Measurements from ENCODE around the gene AK8.

Gene AK8

GRCh38 chr9:132802121-132802795, 75.8 kb downstream of the AK8 start:
- DNase-seq (ENCODE audit: insufficient read length, low spot score) = no peak
- no peak for FAIRE-seq

DNA sequence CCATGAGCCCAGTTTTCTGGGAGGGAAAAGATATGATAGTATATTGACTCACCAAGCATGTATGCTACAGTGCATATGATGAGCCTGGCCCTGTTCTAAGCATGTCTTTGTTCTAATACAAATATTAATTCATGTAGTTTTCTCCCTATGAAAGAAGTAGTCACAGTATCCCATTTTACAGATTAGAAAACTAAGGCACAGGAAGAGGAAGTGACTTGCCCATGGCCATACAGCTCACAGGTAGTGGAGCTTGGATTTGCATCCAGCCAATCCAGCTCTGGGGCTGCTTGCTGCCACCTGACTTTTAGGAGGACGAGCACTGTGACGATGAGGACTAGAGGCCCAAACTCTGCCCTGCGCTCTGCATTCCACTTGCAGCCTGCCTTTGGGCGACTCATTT, 76.4 kb downstream of the AK8 start:
- FAIRE-seq = no peak
- DNase-seq (ENCODE audit: insufficient read length, low spot score) = no peak

GRCh38 chr9:132800038-132800648, 77.9 kb downstream of the AK8 start:
- FAIRE-seq = peak; percentile 90
- DNase-seq (ENCODE audit: insufficient read length, low spot score) = peak; percentile 67

DNA sequence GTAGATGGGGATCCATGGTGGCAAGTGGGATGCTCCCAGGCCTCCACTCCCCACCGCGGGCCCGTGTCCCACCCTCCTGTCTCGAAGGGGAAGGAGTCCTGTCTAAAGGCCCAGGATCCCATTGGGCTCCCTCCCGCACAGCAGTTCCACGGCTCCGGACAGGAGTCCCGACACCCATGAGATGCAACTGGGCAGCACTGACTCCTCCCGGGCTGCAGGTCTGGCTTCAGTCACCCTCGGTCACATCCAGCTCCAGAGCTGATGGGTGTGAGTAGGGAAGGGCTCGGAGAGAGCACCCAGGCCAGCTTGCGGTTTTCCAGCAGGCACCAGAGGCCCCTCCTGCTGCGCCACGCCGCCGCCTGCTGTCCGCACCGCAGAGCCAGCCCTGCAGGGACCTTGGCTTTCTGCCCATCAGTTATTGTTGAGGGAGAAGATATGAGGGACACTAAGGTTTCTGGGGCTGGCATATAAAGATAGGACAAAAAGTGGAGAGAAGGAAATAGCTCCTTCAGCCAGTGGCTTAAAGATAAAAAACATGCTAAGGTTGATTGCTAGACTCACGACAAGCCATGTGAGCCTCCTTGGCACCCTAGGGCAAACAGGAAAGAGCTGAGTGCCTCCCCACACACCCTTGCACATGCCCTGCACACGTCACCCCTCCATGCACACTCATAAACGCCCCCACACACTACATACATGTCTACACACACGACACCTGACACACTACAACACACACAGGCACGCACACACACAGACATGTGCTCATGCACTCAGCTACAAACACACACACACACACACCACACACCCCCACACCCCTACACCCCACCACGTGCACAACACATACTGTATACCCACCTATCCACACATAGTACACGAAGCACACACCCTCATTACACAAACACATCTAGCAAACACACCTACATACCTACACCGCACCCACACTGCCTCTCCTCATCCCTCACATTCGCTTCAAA, 79.0 kb downstream of the AK8 start:
- DNase-seq (ENCODE audit: insufficient read length, low spot score) = no peak

GRCh38 chr9:132797861-132798659, 80.0 kb downstream of the AK8 start:
- FAIRE-seq (no peak), DNase-seq (ENCODE audit: insufficient read length, low spot score) (no peak)

More for the DNA sequence above, 79.0 kb downstream of the AK8 start:
- no peak for FAIRE-seq

DNA sequence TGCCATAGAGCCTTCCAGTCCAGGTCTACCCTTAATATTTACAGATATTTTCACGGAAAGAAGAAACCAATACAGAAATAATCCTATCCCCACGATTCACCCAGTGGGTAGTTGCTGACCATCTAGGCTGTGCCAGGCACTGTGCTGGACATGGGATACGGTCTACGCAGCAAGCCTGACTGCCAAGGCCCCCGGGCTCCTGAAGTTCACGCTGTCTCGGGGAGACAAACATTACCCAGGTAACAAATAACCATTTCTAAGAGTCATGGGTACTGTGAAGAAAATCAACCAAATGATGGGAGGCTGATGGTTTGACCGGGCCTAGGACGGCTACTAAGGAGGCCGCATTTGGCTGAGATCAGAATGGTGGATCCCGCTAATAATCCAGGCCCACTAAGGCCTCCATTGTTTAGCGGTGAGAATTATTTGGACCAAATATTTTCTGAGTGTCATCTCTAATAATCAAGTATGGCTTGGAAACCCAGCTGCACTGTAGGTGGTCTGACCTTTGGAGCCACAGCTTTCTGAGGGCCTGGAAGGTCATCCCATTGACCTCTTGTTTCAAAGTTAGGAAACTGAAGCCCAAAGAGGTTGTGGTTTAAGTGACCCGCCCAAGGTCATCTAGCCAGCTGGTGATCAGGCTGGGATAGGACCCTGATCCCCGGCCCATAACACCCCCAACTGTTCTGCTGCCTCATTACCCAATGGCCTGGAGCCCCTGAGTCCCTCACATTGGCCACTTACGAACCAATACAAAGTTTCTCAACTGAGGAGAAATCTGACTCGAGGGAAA, 82.4 kb downstream of the AK8 start:
- FAIRE-seq (no peak), DNase-seq (ENCODE audit: insufficient read length, low spot score) (no peak)

DNA sequence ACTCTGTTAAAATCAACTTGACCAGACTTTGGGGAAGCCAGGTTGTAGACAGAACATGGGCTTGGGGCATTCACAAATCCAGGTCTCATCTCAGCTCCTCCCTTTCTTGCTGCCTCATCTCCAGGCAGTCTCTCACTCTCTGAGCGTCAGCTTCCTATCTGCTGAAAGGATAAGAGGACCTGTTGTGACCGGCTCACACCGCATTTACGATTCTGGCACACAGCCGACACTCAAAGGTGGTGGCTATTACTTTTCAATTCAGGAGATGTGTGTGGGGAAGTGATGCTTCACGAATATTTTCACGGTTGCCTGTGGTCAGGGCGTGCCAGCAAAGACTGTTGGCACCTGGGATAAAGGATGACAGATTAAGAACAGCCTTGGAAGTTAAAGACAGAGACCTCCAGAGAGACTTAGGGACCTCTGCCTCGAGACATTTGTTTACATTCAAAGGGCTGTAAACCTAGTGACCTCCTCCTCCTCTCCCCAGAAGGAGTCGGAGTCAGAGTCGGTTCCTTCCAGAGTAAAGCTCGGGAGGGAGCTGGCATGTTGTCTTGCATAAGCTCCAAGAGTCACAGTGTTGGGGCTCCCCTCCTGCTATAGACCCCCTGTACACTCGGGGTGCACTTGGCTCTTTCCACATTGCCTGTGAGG, 83.2 kb downstream of the AK8 start:
- no peak for FAIRE-seq

DNA sequence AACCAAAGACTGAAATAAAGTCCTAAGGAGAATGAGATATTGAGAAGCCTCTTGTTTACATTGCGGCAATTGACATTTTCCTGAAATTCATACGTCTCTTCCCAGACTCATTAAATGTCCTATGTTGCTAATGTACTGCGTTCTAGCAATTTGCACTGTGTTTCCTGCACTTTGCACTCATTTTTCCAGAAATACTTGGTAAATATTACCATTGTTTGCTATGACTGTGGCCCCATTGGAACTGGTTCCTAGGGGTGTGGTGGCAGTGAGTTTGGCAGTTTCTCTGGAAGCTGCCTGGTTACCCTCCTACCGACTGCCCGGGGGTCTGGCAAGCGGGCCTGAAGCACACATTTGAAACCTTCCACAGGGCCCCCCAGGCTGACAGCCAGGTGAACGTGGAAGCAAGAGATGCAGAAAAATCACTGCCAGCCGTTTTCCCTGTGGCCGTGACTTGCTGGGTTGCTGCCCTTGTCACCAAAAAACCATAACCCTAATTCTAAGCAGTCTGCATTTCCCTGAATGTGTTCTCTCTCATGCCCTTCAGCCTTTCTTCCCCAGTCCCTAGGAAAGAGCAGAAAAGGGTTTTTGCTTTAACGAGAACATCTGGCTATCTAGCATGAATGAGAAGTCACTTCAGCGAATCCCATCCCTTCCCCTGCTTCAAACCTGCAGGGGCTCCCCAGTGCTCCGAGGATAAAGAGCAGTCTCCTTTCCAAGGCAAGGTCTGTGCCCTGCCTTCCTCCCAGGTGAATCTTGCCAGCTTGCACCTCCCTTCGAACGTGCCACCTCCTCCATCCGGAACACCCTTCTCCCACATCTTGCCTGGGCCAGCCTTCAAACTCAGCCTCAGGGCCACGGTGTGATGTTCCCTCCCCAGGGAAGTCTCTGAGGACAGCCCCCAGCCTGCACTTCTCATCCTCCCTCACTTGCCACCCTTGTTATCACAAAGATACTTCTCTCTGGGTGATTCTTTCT, 84.2 kb downstream of the AK8 start:
- no peak for DNase-seq (ENCODE audit: insufficient read length, low spot score)

More for the DNA sequence above, 83.2 kb downstream of the AK8 start:
- DNase-seq (ENCODE audit: insufficient read length, low spot score) = no peak

GRCh38 chr9:132792547-132792946, 85.5 kb downstream of the AK8 start:
- no peak for DNase-seq (ENCODE audit: insufficient read length, low spot score)
- no peak for FAIRE-seq

More for the DNA sequence above, 84.2 kb downstream of the AK8 start:
- no peak for FAIRE-seq

DNA sequence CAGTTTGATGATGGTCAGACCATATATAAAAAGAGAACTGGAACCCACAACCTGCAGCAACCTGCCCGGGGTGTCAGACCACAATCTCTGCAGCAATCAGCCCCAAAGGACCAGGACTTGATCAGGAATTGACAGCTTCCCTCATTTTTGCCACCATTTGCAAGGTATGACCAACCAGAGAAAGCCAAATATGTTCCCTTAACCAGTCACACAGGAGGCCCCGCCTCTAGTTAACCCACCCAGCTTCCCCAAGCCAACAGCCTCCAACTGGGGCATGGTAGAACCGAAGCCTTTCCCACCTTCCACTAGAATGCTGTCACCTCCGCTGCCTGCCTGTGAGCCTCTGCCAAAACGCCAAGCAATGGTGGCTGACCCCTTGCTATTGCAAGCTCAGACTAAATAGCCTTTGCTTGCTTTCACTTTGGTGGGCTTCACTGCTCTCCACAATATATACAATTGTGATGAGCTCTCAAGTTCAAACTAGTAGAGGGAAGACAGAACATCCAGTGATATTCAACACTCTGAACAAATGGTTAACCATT, 86.3 kb downstream of the AK8 start:
- FAIRE-seq (no peak), DNase-seq (ENCODE audit: insufficient read length, low spot score) (no peak)

DNA sequence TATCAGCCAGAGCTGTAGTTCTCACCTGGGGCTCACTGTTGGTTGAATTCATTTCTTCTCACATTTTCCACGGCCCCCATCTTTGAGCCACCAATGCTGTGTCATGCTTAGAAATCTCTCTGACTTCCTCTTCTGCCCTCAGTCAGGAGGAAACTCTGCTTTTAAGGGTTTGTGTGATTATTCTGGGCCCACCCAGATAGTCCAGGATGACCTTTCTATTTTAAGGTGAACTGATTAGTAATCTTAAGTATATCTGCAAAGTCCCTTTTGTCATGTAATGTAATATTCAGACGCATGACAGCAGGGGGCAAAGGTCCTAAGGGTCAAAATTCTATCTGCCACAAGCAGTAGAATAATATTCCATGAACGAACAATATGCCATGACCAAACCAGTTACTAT, 88.4 kb downstream of the AK8 start:
- DNase-seq (ENCODE audit: insufficient read length, low spot score) = no peak
- no peak for FAIRE-seq

DNA sequence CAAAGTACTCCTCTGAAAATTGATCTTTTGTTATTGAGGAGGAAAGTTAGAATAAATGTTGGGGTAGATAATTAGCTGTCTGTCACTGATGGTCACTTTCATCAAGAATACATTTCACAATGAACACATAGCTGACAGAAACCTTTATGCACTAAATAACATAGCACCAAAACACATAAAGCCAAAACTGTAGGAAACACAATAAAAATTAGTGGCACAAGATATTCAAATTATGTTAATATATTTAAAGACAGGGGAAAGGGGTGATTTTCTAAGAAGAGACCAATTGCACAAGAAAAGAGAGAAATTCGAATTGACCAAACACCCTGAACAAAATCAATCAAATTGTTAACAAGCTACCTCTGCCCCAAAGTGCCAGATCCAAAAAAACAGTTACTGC, 89.7 kb downstream of the AK8 start:
- no peak for FAIRE-seq
- no peak for DNase-seq (ENCODE audit: insufficient read length, low spot score)

DNA sequence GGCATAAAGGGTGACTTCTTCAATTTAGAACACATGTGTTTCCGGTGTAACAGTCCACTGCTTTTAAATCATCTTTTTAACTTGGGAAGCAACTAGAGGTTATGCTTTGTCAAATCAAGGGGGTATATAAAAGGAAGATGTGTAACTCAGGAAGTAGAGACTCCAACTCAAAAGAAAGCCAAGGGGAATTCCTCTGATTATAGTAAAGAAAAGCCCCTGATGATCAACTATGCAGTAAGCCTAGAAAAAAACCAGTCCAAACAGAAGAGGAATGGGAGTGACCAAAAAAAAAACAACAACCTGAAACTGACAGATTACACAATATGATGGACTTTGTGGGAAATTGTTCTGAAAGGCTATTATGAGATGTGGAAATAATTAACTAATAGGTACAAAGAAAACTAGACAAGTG, 90.3 kb downstream of the AK8 start:
- DNase-seq (ENCODE audit: insufficient read length, low spot score) (no peak), FAIRE-seq (peak; percentile 91)

- FAIRE-seq (no peak), DNase-seq (ENCODE audit: insufficient read length, low spot score) (no peak)
These were observed 93.7 kb downstream of the AK8 start for GRCh38 chr9:132784286-132784830.

DNA sequence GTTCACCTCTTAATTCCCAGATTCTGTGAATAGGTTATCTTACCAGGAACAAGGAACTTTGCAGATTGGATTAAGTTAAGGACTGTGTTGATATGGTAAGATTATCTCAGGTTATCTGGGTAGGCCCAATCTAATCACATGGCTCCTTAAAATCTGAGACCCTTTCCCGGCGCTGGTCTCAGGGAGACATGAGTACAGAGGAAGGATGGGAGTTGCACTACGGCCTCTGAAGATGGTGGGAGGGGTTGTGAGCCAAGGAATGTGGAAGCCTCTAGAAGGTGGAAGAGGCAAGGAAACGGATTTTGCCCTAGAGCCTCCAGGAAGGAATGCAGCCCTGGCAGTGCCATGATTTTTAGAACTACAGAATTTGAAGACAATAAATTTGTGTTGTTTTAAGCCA, 95.1 kb downstream of the AK8 start:
- no peak for FAIRE-seq

DNA sequence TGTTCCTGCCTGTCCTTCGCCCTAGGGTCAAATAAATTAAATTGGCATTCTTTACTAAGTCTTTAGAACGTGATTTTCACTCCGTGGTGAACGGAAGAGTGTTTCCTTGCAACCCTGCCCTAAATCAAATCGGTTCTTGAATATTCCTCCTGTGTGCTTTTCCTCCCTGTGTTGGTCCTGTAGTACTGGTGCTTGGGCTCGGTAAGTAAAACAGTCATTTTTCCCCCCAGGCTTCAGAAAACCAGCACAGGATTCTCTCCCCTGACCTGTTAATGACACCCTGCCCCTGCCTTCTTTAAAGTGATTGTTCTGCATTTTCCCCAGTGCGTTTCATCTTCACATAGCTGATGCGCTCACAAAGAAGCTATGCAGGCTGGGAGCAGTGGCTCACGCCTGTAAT, 96.0 kb downstream of the AK8 start:
- DNase-seq (ENCODE audit: insufficient read length, low spot score) (no peak), FAIRE-seq (no peak)

More for the DNA sequence above, 95.1 kb downstream of the AK8 start:
- DNase-seq (ENCODE audit: insufficient read length, low spot score) = no peak

DNA sequence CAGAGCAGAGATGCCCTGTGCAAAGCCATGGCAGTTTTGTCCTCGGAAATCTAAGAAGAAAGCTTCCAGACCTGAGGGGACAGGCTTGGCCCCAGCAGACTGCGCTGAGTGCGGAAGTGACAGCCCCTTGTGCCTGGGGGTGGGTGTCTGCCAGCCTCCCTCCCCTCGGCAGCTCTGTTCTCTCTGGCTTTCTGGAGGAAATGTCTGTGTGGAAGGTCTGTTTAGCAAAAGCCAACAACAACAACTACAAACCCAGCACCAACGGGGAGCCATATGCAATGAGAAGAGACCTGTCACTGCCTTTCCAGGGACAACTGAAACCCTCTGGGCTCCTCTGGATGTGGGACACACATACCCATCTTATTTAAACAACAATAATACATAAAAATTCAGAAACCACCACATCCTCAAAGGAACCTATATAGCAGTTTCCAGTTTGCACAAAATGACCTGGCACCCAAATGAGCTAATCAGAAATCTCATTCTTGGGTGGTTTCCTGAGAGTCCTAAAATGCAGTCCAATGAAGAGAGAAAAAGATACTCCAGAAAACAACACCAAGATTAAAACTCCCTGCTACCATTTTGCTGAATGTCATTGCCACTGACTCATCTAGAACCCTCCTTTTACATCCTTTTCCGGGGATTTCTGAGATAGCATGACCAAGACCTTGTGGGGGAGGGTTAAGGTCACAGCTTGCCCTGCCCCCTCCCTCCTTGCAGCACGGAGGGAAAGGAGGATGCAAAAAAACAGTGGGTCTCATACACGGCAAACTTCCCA, 97.7 kb downstream of the AK8 start:
- no peak for FAIRE-seq
- no peak for DNase-seq (ENCODE audit: insufficient read length, low spot score)

All from GM19239 (cell line).